Hippocampal formation (tissue), 2 donors: ENCODE results near the gene FBN2.
"Not testable (repeated sequence)": the region's sequence is repeated elsewhere in the genome, so short reads cannot be mapped to it uniquely, and the experiment has no call there.

Experiments used
- DNase-seq, 2 donors: peaks; one replicate each; lab custom pipeline; 2025; lab: John Stamatoyannopoulos, UW

The FBN2 gene

GRCh38 chr5:128426090-128426534 lies 111.9 kb downstream of the FBN2 start:
- no peak for DNase-seq

- no peak for DNase-seq
These were observed 113.4 kb downstream of the FBN2 start for GRCh38 chr5:128424646-128425045.

- no peak for DNase-seq
These were observed 115.4 kb downstream of the FBN2 start for GRCh38 chr5:128422612-128423011.

- no peak for DNase-seq
These were observed 123.6 kb downstream of the FBN2 start for GRCh38 chr5:128414469-128414868.

GRCh38 chr5:128413356-128413755 lies 124.7 kb downstream of the FBN2 start:
- DNase-seq = no peak

GRCh38 chr5:128412145-128412930 lies 125.7 kb downstream of the FBN2 start:
- DNase-seq = no peak

GRCh38 chr5:128409166-128409800 lies 128.8 kb downstream of the FBN2 start:
- DNase-seq = no peak

GRCh38 chr5:128408622-128409021 lies 129.4 kb downstream of the FBN2 start:
- DNase-seq = no peak

- no peak for DNase-seq
These were observed 130.1 kb downstream of the FBN2 start for GRCh38 chr5:128407944-128408343.

- no peak for DNase-seq
These were observed 131.2 kb downstream of the FBN2 start for GRCh38 chr5:128406803-128407202.

- DNase-seq = no peak
These were observed 132.9 kb downstream of the FBN2 start for GRCh38 chr5:128405159-128405558.

GRCh38 chr5:128403333-128403732 lies 134.7 kb downstream of the FBN2 start:
- DNase-seq = no peak

- no peak for DNase-seq
These were observed 135.5 kb downstream of the FBN2 start for GRCh38 chr5:128402506-128402905.

GRCh38 chr5:128400766-128401165 lies 137.3 kb downstream of the FBN2 start:
- not testable (repeated sequence) for DNase-seq

- no peak for DNase-seq
These were observed 138.9 kb downstream of the FBN2 start for GRCh38 chr5:128399111-128399510.

GRCh38 chr5:128397876-128398275 lies 140.2 kb downstream of the FBN2 start:
- no peak for DNase-seq

- no peak for DNase-seq
These were observed 143.0 kb downstream of the FBN2 start for GRCh38 chr5:128395073-128395472.

- no peak for DNase-seq
These were observed 154.0 kb downstream of the FBN2 start for GRCh38 chr5:128384068-128384467.

GRCh38 chr5:128380337-128380736 lies 157.7 kb downstream of the FBN2 start:
- no peak for DNase-seq

GRCh38 chr5:128378632-128379031 lies 159.4 kb downstream of the FBN2 start:
- DNase-seq = no peak

GRCh38 chr5:128378196-128378595 lies 159.8 kb downstream of the FBN2 start:
- DNase-seq = no peak

- DNase-seq = no peak
These were observed 161.5 kb downstream of the FBN2 start for GRCh38 chr5:128376577-128376976.

GRCh38 chr5:128366147-128366546 lies 171.9 kb downstream of the FBN2 start:
- DNase-seq = no peak
